LNCaP clone FGC (cell line): ENCODE results near the gene GOLGA1.
A peak's percentile ranks its signal among the peaks of the same experiment; 100 is the strongest.

Experiments
- DNase-seq: peaks from one replicate; pipeline ENCODE4 v3.0.0-alpha.2; 2011; ENCODE audit warnings: low read depth
- H3K4me3 ChIP-seq: 2 replicates; pipeline ENCODE4 v1.5.1; 2011; ENCODE audit warnings: mild to moderate bottlenecking, low read depth, low read length, control low read depth
- CTCF ChIP-seq: IDR thresholded peaks from 2 replicates; pipeline ENCODE4 v1.5.1; 2012; ENCODE audit warnings: mild to moderate bottlenecking; ENCODE audit not compliant: control insufficient read depth, insufficient read depth; ENCODE audit errors: extremely low read depth

Gene GOLGA1

GRCh38 chr9:124950050-124950718 lies 9.3 kb upstream of the GOLGA1 start:
- TF ChIP-seq CTCF: no peak

GRCh38 chr9:124949387-124949786 lies 8.5 kb upstream of the GOLGA1 start:
- no peak overlapping the region for H3K4me3 ChIP-seq
- no peak for TF ChIP-seq CTCF
- no peak for DNase-seq

More at GRCh38 chr9:124950050-124950718, 9.3 kb upstream of the GOLGA1 start:
- no peak for DNase-seq
- H3K4me3 ChIP-seq: no peak overlapping the region

- DNase-seq: no peak
- TF ChIP-seq CTCF: no peak
- H3K4me3 ChIP-seq: no peak overlapping the region
Observed at GRCh38 chr9:124947727-124948391, 7.0 kb upstream of the GOLGA1 start.

- no peak overlapping the region for H3K4me3 ChIP-seq
- DNase-seq: no peak
- TF ChIP-seq CTCF: no peak
Observed at GRCh38 chr9:124946167-124946566, 5.3 kb upstream of the GOLGA1 start.

- peak overlapping the region; percentile 78 for H3K4me3 ChIP-seq
- TF ChIP-seq CTCF: no peak
- DNase-seq: peak; percentile 8
Observed at GRCh38 chr9:124941679-124942561, 1.0 kb upstream of the GOLGA1 start.

GRCh38 chr9:124940521-124940893 lies 376 bp downstream of the GOLGA1 start:
- no peak for TF ChIP-seq CTCF
- peak overlapping the region; percentile 78 for H3K4me3 ChIP-seq
- peak; percentile 25 for DNase-seq
